Activated CD4-positive, alpha-beta T cell treated with anti-CD3 and anti-CD28 coated beads, Interleukin-10, Interleukin-2, amounts not matched to agents 100 ng/mL and 50 ng/mL, durations not matched to agents 16 hours and 8 hours (primary cell): ENCODE results near the gene SIRT5.

Experiments
- DNase-seq: peaks from one replicate; pipeline ENCODE4 v3.0.0-alpha.2; 2020

The SIRT5 gene

DNA sequence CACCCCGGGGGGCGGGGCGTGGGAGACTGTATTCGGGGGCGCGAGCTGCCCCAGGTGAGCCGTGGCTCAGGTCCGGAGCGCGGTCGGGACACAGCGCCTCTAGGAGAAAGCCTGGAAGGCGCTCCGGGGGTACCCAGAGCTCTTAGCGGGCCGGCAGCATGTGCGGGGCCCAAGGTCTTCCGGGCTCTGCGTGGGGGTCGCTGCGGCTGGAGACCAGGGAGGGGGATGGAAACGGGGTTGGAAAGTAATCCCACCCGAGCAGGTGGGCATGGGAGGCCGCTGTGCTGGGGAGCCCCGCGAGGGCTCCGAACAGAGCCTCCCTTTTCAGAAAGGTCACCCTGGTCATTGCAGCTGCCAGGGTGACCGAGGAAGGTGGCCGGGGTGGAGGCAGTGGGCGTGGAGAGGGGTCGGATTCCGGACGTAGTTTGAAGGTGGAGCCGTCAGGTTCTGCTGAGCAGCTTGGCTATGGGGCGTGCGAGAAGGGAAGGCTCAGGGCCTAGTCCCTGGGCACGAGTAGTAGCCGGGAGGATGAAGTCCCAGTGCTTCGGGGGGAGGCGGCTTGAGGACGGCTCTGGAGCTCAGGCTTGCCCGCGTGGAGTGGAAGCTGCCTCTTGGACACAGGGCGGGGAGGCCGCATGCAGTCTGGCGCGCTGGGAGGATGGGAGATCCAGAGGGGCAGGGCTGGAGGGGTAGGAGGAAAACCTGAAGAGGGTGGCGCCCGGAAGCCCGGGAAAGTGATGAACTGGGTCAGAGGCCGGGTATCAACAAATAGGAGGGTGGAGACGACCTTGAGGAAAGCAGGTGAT, at the start of gene SIRT5:
SIRT5 (plus strand) TSS at position 31 of the 806 bp plus-strand sequence. CDS start 9,510 bp downstream, outside the sequence.
- peak; percentile 85 for DNase-seq

DNA sequence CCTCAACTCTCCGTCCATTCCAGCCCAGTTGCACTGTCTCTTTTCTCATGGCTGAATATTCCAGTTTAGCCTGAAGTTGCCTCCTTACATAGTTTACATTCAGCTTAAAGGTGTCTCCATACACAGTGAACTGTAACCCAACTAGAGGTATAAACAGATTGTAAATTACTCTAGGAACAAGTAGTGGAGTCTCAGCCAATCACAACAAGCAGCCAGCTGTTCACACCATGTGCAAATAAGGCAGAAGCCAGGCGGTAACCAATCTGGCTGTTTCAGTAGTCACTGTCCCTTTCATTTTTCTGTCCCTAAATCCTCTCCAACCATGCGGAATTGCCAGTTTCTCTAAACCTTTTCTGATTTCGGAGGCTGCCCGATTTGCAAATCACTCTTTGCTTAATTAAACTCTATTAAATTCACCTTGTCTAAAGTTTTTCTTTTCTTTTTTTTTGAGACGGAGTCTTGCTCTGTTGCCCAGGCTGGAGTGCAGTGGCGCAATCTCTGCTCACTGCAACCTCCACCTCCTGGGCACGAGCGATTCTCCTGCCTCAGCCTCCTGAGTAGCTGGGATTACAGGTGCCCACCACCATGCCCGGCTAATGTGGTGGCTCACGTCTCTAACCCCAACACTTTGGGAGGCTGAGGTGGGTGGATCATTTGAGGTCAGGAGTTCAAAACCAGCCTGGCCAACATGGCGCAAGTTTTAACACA, 49.4 kb upstream of the SIRT5 start:
- DNase-seq = no peak

DNA sequence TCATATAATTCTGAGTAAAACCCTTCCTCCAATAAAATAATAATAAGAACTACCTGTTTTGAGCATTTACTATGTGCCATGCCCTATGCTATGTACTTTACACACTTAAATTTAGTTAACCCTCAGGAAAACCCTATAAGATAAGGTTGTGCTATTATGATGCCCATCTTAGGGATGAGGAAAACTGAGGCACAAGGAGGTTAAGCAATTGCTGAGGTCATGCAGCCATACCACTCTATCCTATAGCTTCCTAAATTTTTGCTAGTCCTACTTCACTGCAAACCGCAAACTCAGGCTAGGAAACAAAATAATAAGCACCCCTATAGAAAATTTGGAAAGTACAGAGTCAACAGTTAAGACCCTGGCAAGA, 48.1 kb upstream of the SIRT5 start:
- DNase-seq = no peak

DNA sequence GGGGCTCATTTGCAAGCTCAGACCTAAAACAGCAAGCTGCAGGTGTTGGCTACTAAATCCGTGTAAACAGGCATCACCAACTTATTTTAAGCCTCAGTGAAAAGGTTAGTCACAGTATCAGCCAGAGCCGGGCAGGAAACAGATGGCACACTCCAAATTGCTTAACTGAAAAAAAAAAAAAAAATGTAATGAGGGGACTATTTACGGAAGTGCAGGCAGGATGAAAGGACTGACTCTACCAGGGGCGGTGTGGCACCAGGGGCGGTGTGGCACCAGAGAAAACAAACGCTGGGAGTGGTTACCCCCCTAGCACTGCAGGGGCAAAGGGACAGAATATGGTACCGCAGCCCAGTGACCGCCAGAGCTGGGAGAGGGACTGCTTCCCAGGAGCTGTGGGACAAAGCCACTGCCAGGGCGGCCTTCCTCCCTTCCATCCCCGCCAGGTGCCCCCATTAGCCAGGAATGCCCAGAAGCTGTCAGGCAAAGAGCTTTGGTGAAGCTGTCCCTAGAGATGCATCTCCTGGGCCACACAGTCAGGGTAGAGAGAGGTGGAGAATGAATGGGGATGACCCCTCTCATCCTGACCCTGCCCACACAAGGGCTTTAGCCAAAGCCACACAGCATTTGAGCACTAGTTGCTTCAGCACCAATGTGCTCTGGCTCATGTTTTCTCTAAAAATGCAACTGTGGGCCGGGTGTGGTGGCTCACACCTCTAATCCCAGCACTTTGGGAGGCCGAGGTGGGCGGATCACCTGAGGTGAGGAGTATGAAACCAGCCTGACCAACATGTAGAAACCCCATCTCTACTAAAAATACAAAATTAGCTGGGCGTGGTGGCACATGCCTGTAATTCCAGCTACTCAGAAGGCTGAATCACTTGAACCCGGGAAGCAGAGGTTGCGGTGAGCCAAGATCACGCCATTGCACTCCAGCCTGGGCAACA, 47.4 kb upstream of the SIRT5 start:
- DNase-seq = no peak

DNA sequence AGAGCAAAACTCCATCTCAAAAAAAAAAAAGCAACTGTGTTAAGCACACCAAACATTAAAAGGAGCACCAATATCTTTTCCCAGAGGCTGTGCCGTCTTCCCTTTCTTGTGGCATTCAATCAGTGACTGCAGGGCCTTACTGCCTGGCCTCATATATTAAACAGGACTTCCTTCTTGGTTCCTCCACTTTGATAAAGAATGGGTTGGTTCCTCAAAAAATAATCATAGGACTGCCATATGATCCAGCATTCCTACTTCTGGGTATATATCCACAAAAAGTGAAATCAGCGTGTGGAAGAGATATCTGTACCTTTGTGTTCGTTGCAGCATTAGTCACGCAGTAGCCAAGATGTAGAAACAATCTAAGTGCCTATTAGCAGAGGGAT, 46.7 kb upstream of the SIRT5 start:
- DNase-seq = no peak

DNA sequence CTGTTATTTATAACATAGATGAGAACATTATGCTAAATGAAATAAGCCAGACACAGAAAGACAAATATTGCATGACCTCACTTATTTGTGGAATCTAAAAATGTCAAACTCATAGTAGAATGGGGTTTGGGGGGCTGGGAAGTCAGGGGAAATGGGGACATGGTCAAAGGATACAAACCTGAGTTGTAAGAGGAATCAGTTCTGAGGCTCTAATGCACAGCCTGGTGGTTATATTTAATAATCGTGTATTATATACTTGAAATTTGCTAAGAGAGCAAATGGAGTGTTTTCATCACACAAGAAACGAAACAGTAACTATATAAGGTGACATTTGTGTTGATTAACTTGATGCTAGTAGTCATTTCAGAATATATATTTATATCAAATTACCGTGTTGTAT, 46.2 kb upstream of the SIRT5 start:
- no peak for DNase-seq

DNA sequence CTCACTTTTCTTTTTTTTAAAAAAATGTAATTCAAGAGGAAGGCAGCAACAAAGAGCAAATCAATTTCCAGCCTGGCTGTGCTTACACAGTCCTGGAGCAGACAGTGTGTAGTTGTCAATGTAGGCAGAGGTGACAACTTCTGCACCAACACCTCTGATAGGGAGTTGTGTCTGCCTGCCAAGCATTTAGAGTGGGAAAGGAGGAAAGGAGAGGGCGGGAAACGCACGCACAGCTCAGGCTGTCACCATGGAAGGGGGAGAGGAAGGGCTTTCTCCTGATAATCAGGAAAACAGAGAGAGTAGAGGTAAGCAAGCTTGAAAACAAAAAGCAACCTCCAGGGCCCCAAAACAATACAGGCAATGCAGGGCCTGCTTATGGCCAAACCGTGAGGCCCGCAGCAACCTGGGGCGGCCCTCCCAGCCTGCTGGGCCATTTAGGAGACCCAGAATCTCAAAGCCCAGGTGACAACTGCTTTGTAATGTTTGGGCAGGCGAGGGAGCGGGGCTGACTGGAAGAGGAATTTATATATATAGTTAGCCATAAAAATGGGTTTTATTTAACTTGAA, 45.5 kb upstream of the SIRT5 start:
- no peak for DNase-seq

DNA sequence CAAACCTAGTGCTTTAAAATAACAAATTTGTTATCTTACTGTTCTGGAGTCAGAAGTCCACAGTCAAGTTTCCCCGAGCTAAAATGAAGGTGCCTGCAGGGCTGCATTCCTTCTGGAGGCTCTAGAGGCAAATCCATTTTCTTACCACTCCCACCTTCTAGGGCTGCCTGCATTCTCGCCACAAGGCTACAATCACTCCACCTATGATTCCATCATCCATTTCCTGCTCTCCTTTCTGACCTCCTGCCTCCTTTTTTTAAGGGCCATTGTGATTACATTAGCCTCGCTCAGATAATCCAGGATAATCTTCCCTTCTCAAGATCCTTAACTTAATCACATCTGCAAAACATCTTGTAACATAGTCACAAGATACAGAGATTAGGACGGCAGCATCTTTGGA, 42.4 kb upstream of the SIRT5 start:
- no peak for DNase-seq

DNA sequence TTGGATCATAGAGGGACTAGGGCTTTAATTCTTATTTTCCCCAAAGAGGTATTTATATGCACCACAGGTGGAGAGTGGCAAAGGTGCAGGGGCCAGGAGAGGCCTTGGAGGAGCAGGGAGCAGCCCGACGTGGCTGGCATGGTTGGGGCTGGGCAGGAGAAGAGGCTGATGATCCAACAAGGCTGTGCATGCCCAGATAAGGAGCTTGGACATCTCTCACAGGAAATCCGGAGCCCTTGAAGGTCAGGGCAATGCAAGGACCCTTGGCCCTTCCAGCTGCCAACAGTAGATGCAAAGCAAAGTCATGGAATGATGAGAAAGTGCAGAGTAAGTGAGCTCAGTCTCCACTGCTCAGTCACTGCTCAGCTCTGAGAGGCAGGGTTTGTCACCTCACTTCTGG, 39.9 kb upstream of the SIRT5 start:
- no peak for DNase-seq

DNA sequence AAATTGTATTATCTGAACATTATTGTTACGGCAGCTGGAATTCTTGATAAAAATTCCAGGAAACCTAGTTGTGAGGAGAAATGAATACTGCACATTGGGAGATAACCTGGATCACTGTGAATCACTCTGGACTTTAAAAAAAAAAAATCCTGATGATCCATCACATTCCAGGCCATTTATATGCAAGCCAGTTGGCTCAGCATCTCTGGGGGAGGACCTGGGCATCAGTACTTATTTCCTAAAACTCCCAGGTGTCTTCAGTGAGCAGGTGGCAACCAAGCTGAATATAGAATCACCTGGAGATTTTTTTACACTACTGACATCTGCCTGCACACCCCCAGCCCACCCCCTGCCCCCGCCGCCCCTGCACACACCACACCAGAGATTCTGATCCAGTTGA, 39.1 kb upstream of the SIRT5 start:
- DNase-seq = no peak

DNA sequence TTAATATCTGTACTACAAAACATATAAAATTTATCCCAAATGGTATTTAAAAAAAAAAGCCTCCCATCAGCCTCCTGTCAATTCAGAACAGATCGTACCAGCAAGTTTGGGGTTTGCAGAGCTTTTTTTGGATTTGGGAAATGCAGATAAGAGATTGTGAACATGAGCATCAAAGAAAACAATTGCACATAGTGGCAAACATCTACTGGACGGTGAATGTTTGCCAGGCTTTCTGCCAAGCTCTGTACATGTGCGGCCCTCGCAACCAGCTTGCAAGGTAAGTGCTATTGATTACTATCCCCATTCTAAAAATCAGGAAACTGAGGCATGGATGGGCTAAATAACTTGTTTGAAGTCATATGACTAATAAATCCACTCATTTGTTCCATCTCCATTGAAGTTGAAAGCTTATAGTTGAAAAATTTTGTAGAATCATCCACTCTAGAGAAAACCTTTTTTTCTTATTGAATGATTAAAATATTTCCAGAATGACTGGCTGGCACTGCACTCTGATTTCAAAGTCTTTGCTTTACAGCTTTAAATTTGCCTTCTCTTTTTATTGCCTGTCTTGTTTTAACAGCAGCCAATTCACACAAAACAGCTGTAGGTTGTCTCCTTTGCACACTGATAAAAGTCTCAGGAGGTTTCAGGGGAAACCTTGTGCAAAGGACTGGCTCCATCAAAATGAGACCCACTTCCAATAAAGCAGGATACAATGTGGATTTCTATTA, 37.4 kb upstream of the SIRT5 start:
- no peak for DNase-seq

DNA sequence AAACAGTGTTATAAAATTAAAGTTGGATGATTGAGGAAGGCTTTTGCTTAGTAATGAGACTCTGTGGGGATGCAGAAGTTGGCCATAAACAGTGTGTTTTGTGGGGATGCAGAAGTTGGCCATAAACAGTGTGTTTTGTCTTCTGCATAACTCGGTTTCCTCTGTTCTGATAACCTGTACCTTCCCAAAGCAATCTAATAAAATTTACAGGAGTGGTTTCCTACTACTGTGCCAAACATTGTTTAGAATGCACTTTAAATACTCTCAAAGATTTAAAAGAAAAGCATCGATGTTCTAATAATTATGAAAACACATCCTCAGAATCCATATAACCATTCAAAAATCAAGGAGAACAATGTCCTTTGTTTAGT, 36.9 kb upstream of the SIRT5 start:
- DNase-seq = no peak

DNA sequence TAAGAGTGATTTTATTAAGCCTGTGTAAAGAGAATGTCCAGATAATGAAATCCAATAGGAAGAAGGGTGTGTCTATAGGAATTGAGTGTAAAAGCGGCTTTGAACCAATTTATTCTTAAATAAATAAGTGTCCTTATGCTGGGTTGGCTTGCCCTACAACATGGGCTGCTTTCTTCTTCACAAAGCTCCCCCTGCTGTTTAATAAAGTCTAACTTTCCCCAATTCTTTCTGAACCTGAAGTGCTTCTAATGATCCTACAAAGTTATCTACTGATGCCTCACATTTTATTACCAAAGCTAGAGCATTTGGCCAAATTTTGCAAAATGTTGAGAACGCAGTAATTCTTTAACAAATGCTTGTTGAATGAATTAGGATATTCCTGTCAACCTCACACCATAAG, 36.3 kb upstream of the SIRT5 start:
- DNase-seq = no peak

DNA sequence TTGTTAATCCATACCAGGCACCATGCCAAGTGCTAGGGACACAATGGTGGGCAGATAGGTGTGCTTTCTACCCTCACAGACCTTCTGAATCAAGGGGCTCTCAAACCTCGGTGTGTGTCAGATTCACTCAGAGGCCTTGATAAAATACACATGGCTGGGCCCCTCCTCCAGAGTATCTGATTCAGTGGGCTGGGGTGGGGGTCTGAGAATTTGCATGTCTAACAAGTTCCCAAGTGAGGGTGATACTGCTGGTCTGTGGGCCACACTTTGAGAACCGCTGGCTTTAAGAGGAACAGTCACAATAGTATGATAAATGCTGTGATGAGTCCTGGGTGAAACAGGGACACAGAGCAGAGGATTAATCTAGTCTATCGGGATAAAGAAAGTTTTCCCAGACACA, 35.8 kb upstream of the SIRT5 start:
- no peak for DNase-seq

DNA sequence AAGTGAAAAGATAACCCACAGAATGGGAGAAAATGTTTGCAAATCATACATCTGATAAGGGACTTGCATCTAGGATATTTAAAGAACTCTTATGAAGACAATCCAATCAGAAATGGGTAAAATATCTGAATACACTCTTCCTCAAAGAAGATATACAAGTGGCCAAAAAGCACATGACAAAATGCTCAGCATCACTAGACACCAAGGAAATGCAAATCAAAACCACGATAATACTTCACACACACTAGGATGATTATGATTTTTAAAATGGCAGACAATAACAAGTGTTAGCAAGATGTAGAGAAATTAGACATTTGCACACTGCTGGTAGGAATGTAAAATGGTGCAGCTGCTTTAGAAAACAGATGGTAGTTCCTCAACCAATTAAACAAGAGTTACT, 34.8 kb upstream of the SIRT5 start:
- DNase-seq = no peak

DNA sequence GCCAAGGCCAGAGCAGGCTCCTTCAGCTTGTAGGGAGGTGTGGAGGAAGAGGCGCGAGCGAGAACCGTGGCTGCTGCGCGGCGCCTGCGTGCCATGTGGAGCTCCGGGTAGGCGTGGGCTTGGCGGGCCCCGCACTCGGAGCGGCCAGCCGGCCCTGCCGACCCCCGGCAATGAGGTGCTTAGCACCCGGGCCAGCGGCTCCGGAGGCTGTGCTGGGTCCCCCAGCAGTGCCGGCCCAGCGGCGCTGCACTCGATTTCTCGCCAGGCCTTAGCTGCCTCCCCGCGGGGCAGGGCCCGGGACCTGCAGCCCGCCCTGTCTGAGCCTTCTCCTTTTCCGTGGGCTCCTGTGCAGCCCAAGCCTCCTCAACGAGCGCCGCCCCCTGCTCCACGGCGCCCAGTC, 32.9 kb upstream of the SIRT5 start:
- no peak for DNase-seq

DNA sequence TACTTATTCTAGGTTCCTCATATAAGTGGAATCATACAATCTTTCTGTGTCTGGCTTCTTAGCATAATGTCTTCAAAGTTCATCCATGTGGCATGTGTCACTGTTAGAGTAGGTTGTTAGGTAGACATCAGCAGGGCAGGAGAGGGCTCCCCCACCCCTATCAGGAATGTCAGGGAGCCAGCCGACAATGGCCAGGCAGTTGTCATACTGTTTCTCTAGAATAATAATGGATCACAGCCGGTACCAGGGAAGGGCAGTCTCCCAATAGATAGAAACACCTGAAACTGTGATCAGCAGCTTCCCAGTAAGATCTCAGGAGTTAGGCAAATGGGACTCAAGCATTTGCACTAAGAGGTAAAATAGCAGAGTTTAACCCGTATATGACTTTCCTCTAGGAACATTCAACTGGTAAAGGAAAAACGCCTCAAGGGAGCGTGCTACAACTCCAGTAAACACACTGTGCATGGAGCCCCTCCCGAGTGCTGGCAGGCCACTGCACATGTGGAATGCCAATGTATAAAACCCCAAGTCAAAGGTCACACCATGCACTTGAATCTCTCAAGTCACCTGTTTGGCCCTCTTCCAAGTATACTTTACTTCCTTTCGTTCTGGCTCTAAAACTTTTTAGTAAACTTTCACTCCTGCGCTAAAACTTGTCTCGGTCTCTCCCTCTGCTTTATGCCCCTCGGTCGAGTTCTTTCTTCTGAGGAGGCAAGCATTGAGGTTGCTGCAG, 29.8 kb upstream of the SIRT5 start:
- DNase-seq = no peak

DNA sequence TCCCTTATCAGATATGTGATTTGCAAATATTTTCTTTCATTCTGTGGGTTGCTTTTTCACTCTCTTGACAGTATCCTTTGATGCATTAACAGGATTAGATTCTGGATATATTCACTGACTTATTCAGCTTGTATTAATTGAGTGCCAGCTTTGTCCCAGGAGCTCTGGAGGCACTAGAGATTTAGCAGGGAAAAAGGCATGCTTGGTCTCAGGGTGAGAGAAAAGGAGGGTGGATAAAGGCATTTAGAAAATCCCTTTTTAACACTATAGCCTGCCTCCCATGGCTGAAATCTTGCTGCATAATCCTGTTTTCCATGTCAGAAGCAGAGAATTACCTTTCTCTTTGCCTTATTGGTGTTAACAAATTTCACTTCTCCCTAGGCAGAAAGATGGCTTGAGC, 28.5 kb upstream of the SIRT5 start:
- DNase-seq = no peak

DNA sequence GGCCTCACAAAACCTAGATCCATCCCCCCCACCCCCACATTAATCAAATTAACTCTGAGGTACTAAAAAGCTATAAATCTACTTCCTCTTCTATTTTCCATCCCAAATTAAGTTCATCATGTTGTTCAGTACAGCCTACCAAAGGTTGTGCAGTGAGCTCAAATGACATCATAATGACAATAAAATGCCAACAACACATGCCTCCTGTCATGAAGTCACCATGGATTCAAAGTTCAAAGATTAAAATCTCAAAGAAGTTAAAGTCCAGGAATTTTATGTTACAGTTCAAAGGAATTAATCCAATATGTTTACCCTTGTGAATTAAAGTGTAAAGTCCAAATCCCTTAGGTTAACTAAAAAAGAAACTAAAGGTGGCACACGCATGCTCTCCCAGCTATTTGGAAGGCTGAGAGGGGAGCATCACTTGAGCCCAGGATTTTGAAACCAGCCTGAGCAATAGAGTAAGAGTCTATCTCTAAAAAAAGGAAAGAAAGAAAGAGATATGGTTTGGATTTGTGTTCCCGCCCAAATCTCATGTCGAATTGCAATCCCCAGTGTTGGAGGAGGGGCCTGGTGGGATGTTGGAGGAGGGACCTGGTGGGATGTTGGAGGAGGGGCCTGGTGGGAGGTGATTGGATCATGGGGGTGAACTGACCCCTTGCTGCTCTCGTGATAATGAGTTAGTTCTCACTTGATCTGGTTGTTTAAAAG, 25.7 kb upstream of the SIRT5 start:
- no peak for DNase-seq

DNA sequence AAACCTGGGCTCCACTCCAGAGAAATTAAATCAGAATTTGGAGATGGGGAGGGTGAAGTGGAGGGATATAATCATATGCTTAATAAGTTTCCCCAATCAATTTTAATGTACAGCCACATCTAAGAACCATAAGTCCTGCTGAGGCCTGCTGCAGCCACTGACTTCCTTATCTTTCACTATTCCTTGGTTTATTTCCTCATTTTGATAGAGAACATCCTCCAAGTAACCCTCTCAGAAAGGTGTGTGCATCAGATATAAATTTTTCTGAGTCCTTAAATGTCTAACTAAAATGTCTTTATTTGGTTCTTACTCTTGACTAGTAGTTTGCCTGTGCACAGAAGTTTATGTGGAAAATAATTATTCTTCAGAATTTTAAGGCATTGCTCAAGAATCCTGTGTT, 23.7 kb upstream of the SIRT5 start:
- DNase-seq = no peak

DNA sequence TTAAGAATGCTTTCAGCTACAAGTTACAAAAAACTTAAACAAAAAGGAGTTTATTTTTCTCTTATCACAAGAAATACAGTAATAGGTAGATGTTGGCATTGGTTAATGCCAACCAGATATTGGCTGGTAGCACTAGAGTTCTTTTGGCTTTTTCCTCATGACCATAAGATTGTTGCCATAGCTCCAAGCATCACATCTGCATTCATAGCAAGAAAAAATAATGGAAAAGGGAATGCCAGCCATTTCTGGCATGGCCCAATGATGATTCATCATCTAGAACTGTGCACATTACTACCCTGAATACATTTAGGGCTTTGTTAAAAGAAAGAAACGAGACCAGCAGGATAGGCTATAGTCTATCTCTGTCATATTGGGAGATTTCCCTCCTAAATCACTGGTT, 20.8 kb upstream of the SIRT5 start:
- DNase-seq = no peak
